Measurements from ENCODE around the gene PCDHA7.

The PCDHA7 gene

GRCh38 chr5:140883927-140884697 is 50.0 kb downstream of the PCDHA7 start:
- H3K4me3 ChIP-seq (replicated peaks; ENCODE audit: low read depth, low read length) = no peak overlapping the region
- no peak for DNase-seq (ENCODE audit: low read depth)
- TF ChIP-seq CTCF (IDR thresholded peaks at IDR 0.05; ENCODE audit: low read length, missing control alignments) = no peak

All from fibroblast of pulmonary artery (primary cell).